HEK293T (cell line): ENCODE results near the gene TIGD4.

Experiments
- ARNT ChIP-seq: fragments of 450-650 bp; IDR thresholded peaks from 2 replicates; pipeline ENCODE4 v1.6.1; 2017; ENCODE audit warnings: mild to moderate bottlenecking
- BHLHE40 ChIP-seq: fragments of 450-650 bp; IDR thresholded peaks from 2 replicates; pipeline ENCODE4 v1.6.1; 2016; ENCODE audit warnings: mild to moderate bottlenecking, moderate library complexity, borderline replicate concordance
- CTBP1 ChIP-seq: fragments of 450-650 bp; IDR thresholded peaks from 2 replicates; pipeline ENCODE4 v1.6.1; 2016; ENCODE audit warnings: borderline replicate concordance
- FOXA1 ChIP-seq: fragments of 450-650 bp; IDR thresholded peaks from 2 replicates; pipeline ENCODE4 v1.6.1; 2016; ENCODE audit warnings: mild to moderate bottlenecking
- FOXK2 ChIP-seq: fragments of 450-650 bp; IDR thresholded peaks from 2 replicates; pipeline ENCODE4 v1.6.1; 2016; ENCODE audit warnings: mild to moderate bottlenecking
- FOXM1 ChIP-seq: fragments of 450-650 bp; IDR thresholded peaks from 2 replicates; pipeline ENCODE4 v1.6.1; 2017; ENCODE audit warnings: mild to moderate bottlenecking, borderline replicate concordance
- HDGF ChIP-seq: fragments of 450-650 bp; IDR thresholded peaks from 2 replicates; pipeline ENCODE4 v1.6.1; 2017; ENCODE audit warnings: antibody characterized with exemption, borderline replicate concordance
- L3MBTL2 ChIP-seq: fragments of 450-650 bp; conservative IDR thresholded peaks from 2 replicates; pipeline ENCODE4 v1.6.1; 2016; ENCODE audit warnings: mild to moderate bottlenecking
- LEF1 ChIP-seq: fragments of 450-650 bp; IDR thresholded peaks from 2 replicates; pipeline ENCODE4 v1.6.1; 2017; ENCODE audit warnings: mild to moderate bottlenecking, borderline replicate concordance
- PKNOX1 ChIP-seq: fragments of 450-650 bp; IDR thresholded peaks from 2 replicates; pipeline ENCODE4 v1.6.1; 2016
- SP1 ChIP-seq: fragments of 450-650 bp; IDR thresholded peaks from 2 replicates; pipeline ENCODE4 v1.6.1; 2017
- SUZ12 ChIP-seq: fragments of 450-650 bp; IDR thresholded peaks from 2 replicates; pipeline ENCODE4 v1.6.1; 2016; ENCODE audit warnings: mild to moderate bottlenecking
- TARDBP ChIP-seq: fragments of 450-650 bp; IDR thresholded peaks from 2 replicates; pipeline ENCODE4 v1.6.1; 2016
- ZNF384 ChIP-seq: fragments of 450-650 bp; IDR thresholded peaks from 2 replicates; pipeline ENCODE4 v1.6.1; 2016

GRCh38 chr4:152822323-152822722 is 42.8 kb upstream of the TIGD4 start:
- no peak for TF ChIP-seq FOXA1
- TF ChIP-seq SUZ12 = no peak
- TF ChIP-seq L3MBTL2 = no peak
- TF ChIP-seq BHLHE40 = no peak
- no peak for TF ChIP-seq SP1
- TF ChIP-seq HDGF = no peak
- no peak for TF ChIP-seq FOXM1
- TF ChIP-seq FOXK2 = no peak
- TF ChIP-seq PKNOX1 = no peak
- no peak for TF ChIP-seq CTBP1
- TF ChIP-seq ARNT = no peak
- TF ChIP-seq ZNF384 = no peak
- TF ChIP-seq LEF1 = no peak
- TF ChIP-seq TARDBP = no peak
